Measurements from ENCODE around the gene COG4.

- TF ChIP-seq CTCF (IDR thresholded peaks at IDR 0.05): no peak
- no peak for TF ChIP-seq POLR2A (IDR thresholded peaks at IDR 0.05)
- TF ChIP-seq EP300 (IDR thresholded peaks at IDR 0.05): no peak
These were observed 54.4 kb downstream of the COG4 start for GRCh38 chr16:70468776-70469525.
